CD4-positive, alpha-beta memory T cell (primary cell): ENCODE data around the gene ZFYVE28. TPM values are rescaled to one million over a fixed set of nuclear protein-coding genes. Genes with fewer than 3 reads are reported as not detected.
A peak's percentile ranks its signal among the peaks of the same experiment; 100 is the strongest.

Experiments
- CTCF ChIA-PET: fragments of 350-600 bp; sonication (Branson Sonifier 250); formaldehyde crosslinking; loops from one replicate; lab custom pipeline; 2021; ENCODE audit warnings: inconsistent platforms; ENCODE audit not compliant: partially characterized antibody; lab: Charles Lee
- POLR2A ChIA-PET: fragments of 350-600 bp; sonication (Branson Sonifier 250); formaldehyde crosslinking; loops from one replicate; lab custom pipeline; 2021; ENCODE audit not compliant: partially characterized antibody; lab: Charles Lee
- DNase-seq, 5 donors: peaks; one replicate each; pipeline versions ENCODE4 v3.0.0 to v3.0.0-alpha.2; 2020 to 2022; ENCODE audit warnings: mixed read lengths in 1 of 5
- H3K27ac ChIP-seq: one replicate; pipeline ENCODE4 v1.7.0; 2013; ENCODE audit warnings: low read depth, low read length
- H3K27me3 ChIP-seq: 2 replicates; pipeline ENCODE4 v1.7.0; 2013; ENCODE audit warnings: mild to moderate bottlenecking, low read length, moderate library complexity; ENCODE audit not compliant: insufficient read depth
- H3K36me3 ChIP-seq: 2 replicates; pipeline ENCODE4 v1.7.0; 2013; ENCODE audit warnings: mild to moderate bottlenecking, low read length, moderate library complexity; ENCODE audit not compliant: insufficient read depth
- H3K4me1 ChIP-seq: 2 replicates; pipeline ENCODE4 v1.7.0; 2013; ENCODE audit warnings: mild to moderate bottlenecking, low read length, moderate library complexity; ENCODE audit not compliant: insufficient read depth
- H3K4me3 ChIP-seq, 2 donors: one replicate each; pipeline ENCODE4 v1.7.0; 2013; ENCODE audit warnings: low read length in 2 of 2, mild to moderate bottlenecking in 1 of 2
- H3K9me3 ChIP-seq, 2 donors: one replicate each; pipeline ENCODE4 v1.7.0; 2013; ENCODE audit warnings: low read length in 2 of 2, control low read depth in 1 of 2; ENCODE audit not compliant: control insufficient read depth in 1 of 2
- H3K27ac Mint-ChIP-seq, 7 donors: one replicate each; pipeline ENCODE4 v1.8.0; 2020 to 2021; ENCODE audit warnings: mixed read lengths in 7 of 7, mild to moderate bottlenecking in 6 of 7, inconsistent platforms in 3 of 7, moderate library complexity in 3 of 7
- H3K27me3 Mint-ChIP-seq, 2 donors: one replicate each; pipeline ENCODE4 v1.8.0; 2020 to 2021; ENCODE audit warnings: mixed read lengths in 2 of 2
- H3K36me3 Mint-ChIP-seq, 2 donors: one replicate each; pipeline ENCODE4 v1.8.0; 2020 to 2021; ENCODE audit warnings: mixed read lengths in 2 of 2, inconsistent platforms in 1 of 2, mild to moderate bottlenecking in 1 of 2
- H3K4me1 Mint-ChIP-seq, 4 donors: one replicate each; pipeline ENCODE4 v1.8.0; 2020 to 2021; ENCODE audit warnings: mixed read lengths in 4 of 4, mild to moderate bottlenecking in 1 of 4
- H3K4me3 Mint-ChIP-seq, 8 donors: one replicate each; pipeline ENCODE4 v1.8.0; 2020 to 2021; ENCODE audit warnings: mixed read lengths in 8 of 8, mild to moderate bottlenecking in 7 of 8, moderate library complexity in 6 of 8, inconsistent platforms in 3 of 8
- H3K9me3 Mint-ChIP-seq, 8 donors: one replicate each; pipeline ENCODE4 v1.8.0; 2020 to 2021; ENCODE audit warnings: mixed read lengths in 8 of 8, mild to moderate bottlenecking in 5 of 8, inconsistent platforms in 3 of 8, moderate library complexity in 1 of 8
- intact Hi-C: fragments of 100-400 bp; cut with micrococcal nuclease; formaldehyde crosslinking; loops from one replicate; pipeline ENCODE4 v1.15.1; 2023
- polyA plus RNA-seq, 2 donors: library from polyadenylated mRNA; unstranded; fragments of 300-500 nt; fragmentation: Illumina TruSeq; gene quantifications; one replicate each; pipeline ENCODE4 v1.2.3, GENCODE V29; 2021
- total RNA-seq, 2 experiments: library from RNA; stranded (reverse); gene quantifications; one replicate each; pipeline ENCODE4 v1.2.3, GENCODE V29; 2021

Gene ZFYVE28
- total and polyA plus RNA-seq, 4 experiments from 2014 or later = 13.1 to 31.8 (median 23.8) TPM

- Mint-ChIP-seq H3K36me3 (peaks cover 12 to 22% of the 10 kb centered on the region in 2 donors), H3K27me3 (no peaks in the 10 kb centered on the region), H3K4me3 (no peak overlapping the region), H3K27ac (no peak overlapping the region), H3K9me3 (no peaks in the 10 kb centered on the region), H3K4me1 (peaks cover 0 to under 1% (median 0%) of the 10 kb centered on the region in 4 donors)
- ChIA-PET CTCF (no interaction called here), POLR2A (interaction anchor here (1.4 kb wide), 1 partner anchor 18 kb away, joined by 3 read pairs; no protein-coding TSS in a partner anchor)
- H3K4me3 ChIP-seq = no peak overlapping the region
- H3K27me3 ChIP-seq = no peaks in the 10 kb centered on the region
- no peaks in the 10 kb centered on the region for H3K4me1 ChIP-seq
- H3K9me3 ChIP-seq = no peaks in the 10 kb centered on the region
- intact Hi-C loops = no loop called here
- H3K36me3 ChIP-seq = peaks cover 3% of the 10 kb centered on the region
- DNase-seq = no peak
- no peak overlapping the region for H3K27ac ChIP-seq
Observed at GRCh38 chr4:2337896-2338295, 80.5 kb downstream of the ZFYVE28 start.

GRCh38 chr4:2337131-2337723 is 81.2 kb downstream of the ZFYVE28 start:
- no peak overlapping the region for H3K27ac ChIP-seq
- CTCF ChIA-PET = no interaction called here
- H3K4me1 Mint-ChIP-seq = no peaks in the 10 kb centered on the region
- H3K27me3 Mint-ChIP-seq = no peaks in the 10 kb centered on the region
- no peaks in the 10 kb centered on the region for H3K9me3 ChIP-seq
- POLR2A ChIA-PET = interaction anchor here (1.4 kb wide), 1 partner anchor 17 kb away, joined by 3 read pairs; no protein-coding TSS in a partner anchor
- intact Hi-C loops = no loop called here
- H3K9me3 Mint-ChIP-seq = no peaks in the 10 kb centered on the region
- H3K36me3 ChIP-seq = no peaks in the 10 kb centered on the region
- no peak for DNase-seq
- H3K36me3 Mint-ChIP-seq = peaks cover 11 to 21% of the 10 kb centered on the region in 2 donors
- no peaks in the 10 kb centered on the region for H3K4me1 ChIP-seq
- H3K4me3 Mint-ChIP-seq = no peak overlapping the region
- no peaks in the 10 kb centered on the region for H3K27me3 ChIP-seq
- H3K4me3 ChIP-seq = no peak overlapping the region
- no peak overlapping the region for H3K27ac Mint-ChIP-seq

GRCh38 chr4:2336659-2337058 is 81.8 kb downstream of the ZFYVE28 start:
- no peaks in the 10 kb centered on the region for H3K9me3 Mint-ChIP-seq
- Histone ChIP-seq H3K27me3 (no peaks in the 10 kb centered on the region), H3K4me3 (no peak overlapping the region), H3K9me3 (no peaks in the 10 kb centered on the region), H3K4me1 (no peaks in the 10 kb centered on the region), H3K27ac (no peak overlapping the region), H3K36me3 (no peaks in the 10 kb centered on the region)
- no peak for DNase-seq
- CTCF ChIA-PET = no interaction called here
- H3K4me1 Mint-ChIP-seq = no peaks in the 10 kb centered on the region
- POLR2A ChIA-PET = no interaction called here
- no peaks in the 10 kb centered on the region for H3K27me3 Mint-ChIP-seq
- H3K36me3 Mint-ChIP-seq = peaks cover 11 to 21% of the 10 kb centered on the region in 2 donors
- no peak overlapping the region for H3K4me3 Mint-ChIP-seq
- peak overlapping the region in 1 of 7 donors; percentile 55 for H3K27ac Mint-ChIP-seq
- intact Hi-C loops = no loop called here

GRCh38 chr4:2335729-2336101 is 82.7 kb downstream of the ZFYVE28 start:
- Histone ChIP-seq H3K36me3 (no peaks in the 10 kb centered on the region), H3K27ac (no peak overlapping the region), H3K4me3 (no peak overlapping the region), H3K4me1 (no peaks in the 10 kb centered on the region), H3K9me3 (no peaks in the 10 kb centered on the region), H3K27me3 (no peaks in the 10 kb centered on the region)
- H3K27ac Mint-ChIP-seq = peak overlapping the region in 2 of 7 donors; percentile 12 to 27
- H3K27me3 Mint-ChIP-seq = no peaks in the 10 kb centered on the region
- no peak for DNase-seq
- no peaks in the 10 kb centered on the region for H3K4me1 Mint-ChIP-seq
- no peak overlapping the region for H3K4me3 Mint-ChIP-seq
- ChIA-PET POLR2A (no interaction called here), CTCF (no interaction called here)
- H3K9me3 Mint-ChIP-seq = no peaks in the 10 kb centered on the region
- intact Hi-C loops = no loop called here
- peaks cover 11 to 21% of the 10 kb centered on the region in 2 donors for H3K36me3 Mint-ChIP-seq

- Mint-ChIP-seq H3K27me3 (no peaks in the 10 kb centered on the region), H3K4me1 (peaks cover 0 to 2% (median 0%) of the 10 kb centered on the region in 4 donors), H3K4me3 (no peak overlapping the region), H3K27ac (no peak overlapping the region), H3K36me3 (peaks cover 17 to 27% of the 10 kb centered on the region in 2 donors), H3K9me3 (peaks cover 0 to 3% (median 0%) of the 10 kb centered on the region in 8 donors)
- Histone ChIP-seq H3K27me3 (no peaks in the 10 kb centered on the region), H3K4me3 (no peak overlapping the region), H3K4me1 (no peaks in the 10 kb centered on the region), H3K36me3 (no peaks in the 10 kb centered on the region), H3K27ac (no peak overlapping the region), H3K9me3 (no peaks in the 10 kb centered on the region)
- ChIA-PET POLR2A (no interaction called here), CTCF (no interaction called here)
- no peak for DNase-seq
- intact Hi-C loops = no loop called here
Observed at GRCh38 chr4:2334826-2335728, 83.4 kb downstream of the ZFYVE28 start.

GRCh38 chr4:2333916-2334644 is 84.4 kb downstream of the ZFYVE28 start:
- DNase-seq = no peak
- Histone ChIP-seq H3K4me3 (no peak overlapping the region), H3K27ac (no peak overlapping the region), H3K27me3 (no peaks in the 10 kb centered on the region), H3K36me3 (no peaks in the 10 kb centered on the region), H3K4me1 (no peaks in the 10 kb centered on the region), H3K9me3 (no peaks in the 10 kb centered on the region)
- ChIA-PET CTCF (no interaction called here), POLR2A (no interaction called here)
- Mint-ChIP-seq H3K27me3 (no peaks in the 10 kb centered on the region), H3K4me1 (peaks cover 0 to 4% (median 0%) of the 10 kb centered on the region in 4 donors), H3K27ac (no peak overlapping the region), H3K36me3 (peaks cover 25 to 33% of the 10 kb centered on the region in 2 donors), H3K9me3 (peaks cover 0 to 10% (median 3%) of the 10 kb centered on the region in 8 donors), H3K4me3 (no peak overlapping the region)
- intact Hi-C loops = no loop called here

- H3K27ac ChIP-seq = no peak overlapping the region
- H3K4me3 Mint-ChIP-seq = no peak overlapping the region
- no peaks in the 10 kb centered on the region for H3K27me3 ChIP-seq
- no peak for DNase-seq
- H3K36me3 ChIP-seq = no peaks in the 10 kb centered on the region
- peaks cover 31 to 34% of the 10 kb centered on the region in 2 donors for H3K36me3 Mint-ChIP-seq
- peaks cover 0 to 17% (median 10%) of the 10 kb centered on the region in 8 donors for H3K9me3 Mint-ChIP-seq
- H3K4me1 ChIP-seq = no peaks in the 10 kb centered on the region
- no peak overlapping the region for H3K4me3 ChIP-seq
- intact Hi-C loops = no loop called here
- no peak overlapping the region for H3K27ac Mint-ChIP-seq
- peaks cover 0 to 4% (median 0%) of the 10 kb centered on the region in 4 donors for H3K4me1 Mint-ChIP-seq
- H3K9me3 ChIP-seq = no peaks in the 10 kb centered on the region
- POLR2A ChIA-PET = no interaction called here
- CTCF ChIA-PET = no interaction called here
- no peaks in the 10 kb centered on the region for H3K27me3 Mint-ChIP-seq
Observed at GRCh38 chr4:2333356-2333841, 85.0 kb downstream of the ZFYVE28 start.
